HG02759 (cell line): ENCODE results near the gene LAMB1.
"Not testable (repeated sequence)": the region's sequence is repeated elsewhere in the genome, so short reads cannot be mapped to it uniquely, and the experiment has no call there.

Experiments used
- ATAC-seq: cut with Tn5 transposase; IDR thresholded peaks from one replicate; pipeline ENCODE4 v1.9.1; 2021; ENCODE audit warnings: mild to moderate bottlenecking, moderate library complexity; ENCODE audit not compliant: unreplicated experiment

The LAMB1 gene

GRCh38 chr7:107922886-107923285 is 80.1 kb downstream of the LAMB1 start:
- ATAC-seq, result no peak

GRCh38 chr7:107921826-107922225 is 81.1 kb downstream of the LAMB1 start:
- ATAC-seq, result not testable (repeated sequence)

GRCh38 chr7:107920048-107920772 is 82.8 kb downstream of the LAMB1 start:
- ATAC-seq, result no peak

DNA sequence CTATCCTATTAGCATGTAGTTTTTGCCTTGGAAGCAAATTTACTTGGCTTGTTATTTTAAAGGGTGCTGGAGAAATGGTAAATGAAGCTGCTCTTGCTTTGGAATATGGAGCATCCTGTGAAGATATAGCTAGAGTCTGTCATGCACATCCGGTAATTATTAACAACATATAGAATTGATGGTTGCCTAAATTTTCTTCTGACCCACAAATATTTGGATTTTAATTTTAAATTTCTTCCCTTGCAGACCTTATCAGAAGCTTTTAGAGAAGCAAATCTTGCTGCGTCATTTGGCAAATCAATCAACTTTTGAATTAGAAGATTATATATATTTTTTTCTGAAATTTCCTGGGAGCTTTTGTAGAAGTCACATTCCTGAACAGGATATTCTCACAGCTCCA is 84.0 kb downstream of the LAMB1 start:
- no peak for ATAC-seq

DNA sequence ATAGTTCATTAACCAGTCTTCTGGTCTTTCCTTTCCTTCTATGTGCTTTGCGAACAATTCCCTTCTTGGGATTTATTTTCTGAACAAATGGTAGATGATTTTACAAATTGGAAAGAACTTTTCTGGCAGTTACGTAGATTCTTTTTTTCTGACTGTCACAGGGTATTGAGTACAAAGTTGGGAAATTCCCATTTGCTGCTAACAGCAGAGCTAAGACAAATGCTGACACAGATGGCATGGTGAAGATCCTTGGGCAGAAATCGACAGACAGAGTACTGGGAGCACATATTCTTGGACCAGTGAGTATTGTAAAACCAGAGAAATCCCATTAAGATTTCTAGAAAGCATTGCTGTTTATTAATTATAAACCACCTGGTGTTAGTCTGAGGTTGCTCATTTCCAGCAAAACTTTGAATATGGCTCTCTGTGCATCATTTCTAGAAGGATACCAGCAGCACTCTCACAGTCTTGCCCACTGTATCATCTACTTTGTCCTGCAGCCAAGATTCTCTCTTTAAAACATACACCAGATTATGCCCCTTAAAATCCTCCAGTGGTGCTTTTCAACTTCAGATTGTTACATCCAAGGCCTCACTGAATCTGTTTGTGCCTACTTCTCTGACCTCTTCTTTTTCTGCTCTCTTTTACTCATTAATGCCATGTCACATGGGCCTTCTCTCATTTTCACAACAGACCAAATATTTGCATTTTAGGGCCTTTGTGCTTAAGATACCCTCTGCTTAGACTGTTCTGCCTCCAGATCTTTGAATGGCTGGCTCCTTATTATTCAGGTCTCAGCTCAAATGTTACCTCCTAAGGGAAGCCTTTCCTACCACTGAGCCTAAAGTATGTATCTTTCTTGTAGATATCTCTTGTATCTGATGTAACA is 85.0 kb downstream of the LAMB1 start:
- ATAC-seq, result peak; percentile 82

DNA sequence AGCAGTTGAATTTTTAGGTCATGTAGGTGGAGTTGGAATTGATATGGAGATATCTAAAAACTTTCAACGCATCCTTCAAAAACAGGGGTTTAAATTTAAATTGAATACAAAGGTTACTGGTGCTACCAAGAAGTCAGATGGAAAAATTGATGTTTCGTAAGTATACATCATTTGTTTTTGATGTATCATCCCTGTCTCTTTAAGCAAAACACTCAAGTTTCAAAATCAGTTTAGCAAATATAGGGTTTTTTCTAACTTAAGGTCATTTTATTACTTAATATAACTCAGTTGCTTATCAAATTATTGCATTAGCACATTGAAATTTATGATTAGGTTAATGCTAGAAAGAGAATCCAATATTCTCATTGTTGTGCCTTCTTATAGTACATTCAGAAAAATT is 87.4 kb downstream of the LAMB1 start:
- no peak for ATAC-seq

- ATAC-seq, result no peak
Observed at GRCh38 chr7:107914831-107915230, 88.1 kb downstream of the LAMB1 start.

GRCh38 chr7:107913851-107914250 is 89.1 kb downstream of the LAMB1 start:
- no peak for ATAC-seq

GRCh38 chr7:107911981-107912380 is 91.0 kb downstream of the LAMB1 start:
- no peak for ATAC-seq

- ATAC-seq, result no peak
Observed at GRCh38 chr7:107909445-107909844, 93.5 kb downstream of the LAMB1 start.

DNA sequence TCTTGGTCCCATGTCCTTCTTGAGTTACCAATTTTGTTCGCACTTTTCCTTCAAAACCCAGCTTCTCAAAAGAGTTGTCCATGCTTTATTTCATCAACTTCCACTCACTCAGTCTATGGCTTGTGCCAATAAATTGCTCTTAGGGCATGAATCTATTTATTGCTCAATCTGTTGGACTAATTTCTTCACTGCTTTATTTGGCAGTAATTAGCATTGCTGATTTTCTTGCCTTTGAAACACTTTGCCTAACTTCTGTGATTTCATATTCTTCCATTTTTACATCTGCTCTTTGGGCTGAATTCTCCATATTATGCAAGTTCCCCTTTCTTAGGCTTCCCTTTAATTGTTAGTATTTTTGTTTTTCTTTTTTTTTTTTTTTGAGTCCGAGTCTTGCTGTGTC is 95.2 kb downstream of the LAMB1 start:
- ATAC-seq, result no peak

DNA sequence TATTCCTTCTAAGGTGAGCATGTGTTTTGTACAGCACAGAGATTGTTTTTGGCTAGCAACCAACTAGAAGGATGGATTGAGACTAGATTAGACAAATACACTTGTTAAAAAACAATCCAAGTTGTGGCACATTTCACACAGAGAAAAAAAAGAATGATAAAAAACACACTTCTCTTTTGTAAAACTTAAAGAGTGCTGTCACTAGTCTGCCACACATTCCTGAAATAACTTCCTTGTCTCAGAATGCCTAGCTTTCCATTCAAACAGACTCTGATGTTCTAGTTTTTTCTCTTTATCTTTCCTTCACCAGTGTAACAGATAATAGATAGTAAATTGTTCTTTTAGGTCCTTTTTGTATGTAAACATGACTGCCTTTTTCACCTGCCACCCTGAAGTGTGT is 100.6 kb downstream of the LAMB1 start:
- ATAC-seq, result no peak

DNA sequence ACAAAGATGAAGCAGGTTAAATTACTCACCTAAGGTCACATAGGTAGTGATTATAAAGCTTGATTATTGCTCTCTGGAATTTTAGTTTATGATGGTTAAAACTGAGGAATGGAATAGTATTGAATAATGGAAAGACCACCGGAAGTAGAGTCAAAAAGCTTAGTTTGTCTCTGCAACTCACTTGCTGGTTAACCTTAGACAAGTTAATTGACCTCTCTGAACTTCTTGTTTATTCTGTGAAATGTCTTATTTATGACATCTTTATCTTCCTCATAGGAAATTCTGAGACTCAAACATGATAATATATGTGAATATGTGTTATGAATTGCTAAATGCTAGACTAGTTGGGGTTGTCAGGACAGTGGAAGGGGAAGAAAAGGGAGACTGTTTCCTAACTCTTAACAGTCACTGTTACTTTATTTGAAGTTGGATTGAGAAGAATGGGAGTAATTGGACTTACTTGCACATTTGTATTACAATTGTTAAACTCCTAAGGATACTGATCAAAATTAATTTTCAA is 102.4 kb downstream of the LAMB1 start:
- ATAC-seq, result no peak

DNA sequence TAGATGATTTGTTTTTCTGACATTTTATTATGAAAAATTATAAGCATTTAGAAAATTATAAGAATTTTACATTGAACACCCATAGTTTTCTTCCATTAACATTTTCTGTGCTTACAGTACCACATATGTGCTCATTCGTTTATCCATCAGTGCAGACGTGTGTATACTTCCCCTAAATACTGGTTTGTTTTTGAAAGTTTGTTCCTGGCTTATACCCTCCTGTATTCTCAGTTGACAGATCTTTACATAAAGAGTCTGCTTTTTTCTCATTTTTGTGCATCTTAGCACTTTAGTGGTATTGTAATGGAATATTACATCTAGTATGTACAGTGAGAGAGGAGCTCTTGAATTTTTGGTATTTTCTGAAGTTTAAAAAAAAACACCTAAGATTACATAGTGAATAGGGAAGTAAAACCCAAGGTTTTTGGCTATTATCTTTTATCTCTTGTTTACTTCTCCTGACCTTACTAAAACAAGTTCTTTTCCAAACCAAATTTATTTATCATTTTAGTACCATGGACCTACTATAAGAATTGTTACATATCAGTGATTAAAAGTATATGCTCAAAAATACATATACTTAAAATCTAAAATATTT is 103.9 kb downstream of the LAMB1 start:
- ATAC-seq, result no peak

DNA sequence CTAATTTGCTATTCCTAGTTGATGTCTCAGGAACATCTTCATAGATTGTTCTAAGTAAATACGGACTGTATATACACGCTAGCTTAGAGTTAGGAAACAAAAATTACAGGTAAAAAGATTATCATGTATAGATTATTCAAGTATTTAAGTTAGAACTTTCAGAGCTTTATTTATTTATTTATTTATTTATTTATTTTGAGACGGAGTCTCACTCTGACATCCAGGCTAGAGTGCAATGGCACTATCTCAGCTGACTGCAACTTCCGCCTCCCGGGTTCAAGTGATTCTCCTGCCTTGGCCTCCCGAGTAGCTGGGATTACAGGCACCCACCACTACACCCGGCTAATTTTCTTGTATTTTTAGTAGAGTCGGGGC is 110.6 kb downstream of the LAMB1 start:
- not testable (repeated sequence) for ATAC-seq

- ATAC-seq, result peak; percentile 24
Observed at GRCh38 chr7:107891636-107892366, 111.2 kb downstream of the LAMB1 start.

GRCh38 chr7:107890962-107891635 is 111.9 kb downstream of the LAMB1 start, which contains the start of gene DLD:
TSS of gene DLD (plus strand) at chr7:107891183. CDS start at chr7:107891251, 68 bp downstream.
- ATAC-seq, result peak; percentile 99

DNA sequence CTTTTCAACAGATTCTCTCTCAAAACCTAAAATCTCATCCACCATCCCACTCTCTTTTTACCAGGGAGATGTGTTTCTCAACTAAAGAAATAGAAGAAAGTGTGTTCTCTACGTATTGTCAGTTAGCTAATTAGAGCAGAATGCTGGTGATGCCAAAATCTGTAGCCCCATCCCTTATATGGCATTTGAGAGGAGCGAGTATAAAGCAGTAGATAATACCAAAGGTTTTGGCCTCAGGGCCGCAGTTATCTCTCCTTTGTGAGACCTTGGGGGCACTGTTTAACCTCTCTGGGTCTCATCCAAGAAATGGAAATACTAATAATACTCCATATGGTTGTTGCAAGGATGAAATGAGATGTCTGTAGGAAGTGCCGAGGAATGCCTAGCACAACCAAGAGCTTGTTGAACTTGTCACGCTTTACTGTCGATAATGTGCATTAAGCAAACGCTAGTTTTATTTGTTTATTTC is 112.4 kb downstream of the LAMB1 start:
- ATAC-seq, result peak; percentile 3

DNA sequence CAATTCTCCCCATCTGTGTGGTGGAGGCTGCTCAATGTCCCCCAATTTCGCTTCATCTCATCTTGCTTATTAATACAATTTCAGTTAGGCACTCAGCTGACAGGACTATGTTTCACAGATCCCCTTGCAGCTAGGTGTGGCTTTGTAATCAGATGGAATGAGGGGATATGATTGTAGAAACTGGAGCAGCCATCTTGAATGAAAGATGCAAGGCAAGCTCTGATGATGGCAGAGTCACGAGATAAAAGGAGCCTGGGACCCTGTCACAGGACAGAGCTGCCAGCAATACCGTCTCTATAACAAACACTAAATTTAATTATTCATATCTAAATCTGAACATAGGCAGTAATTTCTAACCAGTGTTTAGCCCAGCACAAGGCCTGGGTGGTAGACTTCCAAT is 113.0 kb downstream of the LAMB1 start:
- ATAC-seq, result no peak

- ATAC-seq, result not testable (repeated sequence)
Observed at GRCh38 chr7:107887827-107888226, 115.1 kb downstream of the LAMB1 start.
